Central memory CD8-positive, alpha-beta T cell (primary cell): Measurements from ENCODE around the gene CFHR3.
"Not testable (repeated sequence)": the region's sequence is repeated elsewhere in the genome, so short reads cannot be mapped to it uniquely, and the experiment has no call there.

ENCODE experiments used
- ATAC-seq: fragments of 150-1000 bp; cut with Tn5 transposase; replicated peaks from 2 replicates; pipeline ENCODE4 v1.10.0; 2022; ENCODE audit warnings: mild to moderate bottlenecking, moderate FRiP score, moderate number of reproducible peaks; ENCODE audit not compliant: poor library complexity, severe bottlenecking; ENCODE audit errors: extremely low read depth
- DNase-seq, 2 donors: peaks; one replicate each; pipeline ENCODE4 v3.0.0; 2021; ENCODE audit warnings: low spot score in 2 of 2
- H3K27ac Mint-ChIP-seq: one replicate; pipeline ENCODE4 v1.8.0; 2022; ENCODE audit warnings: low read depth, mild to moderate bottlenecking, moderate library complexity, mixed read lengths
- H3K27me3 Mint-ChIP-seq: one replicate; pipeline ENCODE4 v1.8.0; 2022; ENCODE audit warnings: mixed read lengths
- H3K36me3 Mint-ChIP-seq: one replicate; pipeline ENCODE4 v1.8.0; 2022; ENCODE audit warnings: mild to moderate bottlenecking, moderate library complexity, mixed read lengths; ENCODE audit not compliant: insufficient read depth
- H3K4me1 Mint-ChIP-seq: one replicate; pipeline ENCODE4 v1.8.0; 2022; ENCODE audit warnings: mixed read lengths
- H3K4me3 Mint-ChIP-seq: one replicate; pipeline ENCODE4 v1.8.0; 2022; ENCODE audit warnings: mild to moderate bottlenecking, moderate library complexity, mixed read lengths
- H3K9me3 Mint-ChIP-seq: one replicate; pipeline ENCODE4 v1.8.0; 2022; ENCODE audit warnings: mixed read lengths

Gene CFHR3

DNA sequence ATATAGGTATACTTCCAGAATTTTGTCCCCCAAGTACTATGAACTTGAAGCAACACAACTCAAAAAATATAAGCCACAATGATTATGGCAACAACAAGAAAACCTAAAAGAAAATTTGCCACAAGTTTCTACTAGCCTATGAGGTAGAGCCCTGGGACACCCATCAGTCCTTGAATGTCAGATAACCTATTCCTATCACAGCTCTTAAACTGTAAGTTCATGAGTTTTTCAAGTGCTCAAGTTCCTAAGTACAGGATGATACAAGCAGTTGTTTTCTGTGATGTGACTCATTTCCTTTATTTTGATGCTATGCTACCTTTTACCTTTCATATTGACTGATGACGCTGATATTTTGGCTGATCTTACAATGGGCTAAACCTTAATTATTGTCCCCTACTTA, 16.6 kb downstream of the CFHR3 start:
- not testable (repeated sequence) for H3K4me3 Mint-ChIP-seq, H3K27me3 Mint-ChIP-seq, H3K27ac Mint-ChIP-seq, DNase-seq, ATAC-seq, H3K9me3 Mint-ChIP-seq, H3K4me1 Mint-ChIP-seq, H3K36me3 Mint-ChIP-seq

DNA sequence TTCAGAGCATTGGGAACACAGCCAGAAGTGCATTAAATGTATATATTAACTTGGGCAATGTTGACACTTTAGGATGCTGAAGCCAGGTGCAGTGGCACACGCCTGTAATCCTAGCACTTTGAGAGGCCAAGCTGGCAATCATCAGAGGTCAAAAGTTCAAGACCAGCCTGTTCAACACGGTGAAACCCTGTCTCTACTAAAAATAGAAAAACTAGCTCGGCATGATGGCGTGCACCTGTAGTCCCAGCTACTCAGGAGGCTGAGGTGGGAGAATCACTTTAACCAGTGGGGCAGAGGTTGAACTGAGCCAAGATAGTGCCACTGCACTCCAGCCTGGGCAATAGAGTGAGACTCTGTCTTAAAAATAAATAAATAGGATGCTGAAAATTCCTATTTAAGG, 19.5 kb downstream of the CFHR3 start:
- not testable (repeated sequence) for H3K36me3 Mint-ChIP-seq, ATAC-seq, H3K9me3 Mint-ChIP-seq

DNA sequence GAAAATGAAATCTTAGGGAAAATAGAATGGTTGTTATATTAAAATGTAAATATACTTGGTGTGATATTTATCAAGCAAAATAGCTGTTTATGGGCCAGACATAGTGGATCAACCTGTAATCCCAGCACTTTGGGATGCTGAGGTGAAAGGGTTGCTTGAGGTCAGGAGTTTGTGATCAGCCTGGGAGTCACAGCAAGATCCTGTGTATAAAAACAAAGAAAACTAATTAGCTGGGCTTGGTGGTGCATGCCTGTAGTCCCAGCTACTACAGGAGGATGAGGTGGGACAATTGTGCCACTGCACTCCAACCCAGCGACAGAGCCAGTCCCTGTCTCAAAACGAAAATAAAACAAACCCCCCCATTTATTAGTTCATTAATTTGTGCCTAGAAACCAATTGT, 23.3 kb downstream of the CFHR3 start:
- Mint-ChIP-seq H3K4me1 (no peaks in the 10 kb centered on the region), H3K9me3 (no peaks in the 10 kb centered on the region), H3K27me3 (no peaks in the 10 kb centered on the region), H3K4me3 (no peak overlapping the region), H3K36me3 (no peaks in the 10 kb centered on the region), H3K27ac (no peak overlapping the region)
- ATAC-seq: no peak
- no peak for DNase-seq

More for the DNA sequence above, 19.5 kb downstream of the CFHR3 start:
- H3K27ac Mint-ChIP-seq, DNase-seq, H3K4me1 Mint-ChIP-seq, H3K4me3 Mint-ChIP-seq, H3K27me3 Mint-ChIP-seq: not testable (repeated sequence)

DNA sequence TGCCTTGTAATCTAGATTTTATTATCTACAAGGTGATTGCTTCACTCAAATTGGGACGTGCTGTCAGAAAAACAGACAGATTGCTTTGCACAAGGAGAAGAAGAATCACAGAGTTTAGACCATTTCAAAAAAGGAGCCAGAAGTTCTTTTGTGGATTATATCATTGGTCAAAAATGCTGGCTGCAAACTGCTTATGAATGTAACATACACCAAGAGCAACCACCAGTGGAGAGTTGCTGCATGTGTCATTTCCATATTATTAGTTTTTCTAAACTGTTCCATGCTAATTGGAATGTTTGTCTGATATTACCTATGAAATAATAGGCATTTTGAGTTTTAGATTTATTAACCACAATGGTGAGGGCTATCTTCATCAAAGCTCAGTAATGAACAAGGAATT, 27.3 kb downstream of the CFHR3 start:
- not testable (repeated sequence) for H3K27ac Mint-ChIP-seq, H3K9me3 Mint-ChIP-seq, ATAC-seq, H3K4me3 Mint-ChIP-seq, H3K4me1 Mint-ChIP-seq, DNase-seq, H3K27me3 Mint-ChIP-seq, H3K36me3 Mint-ChIP-seq

DNA sequence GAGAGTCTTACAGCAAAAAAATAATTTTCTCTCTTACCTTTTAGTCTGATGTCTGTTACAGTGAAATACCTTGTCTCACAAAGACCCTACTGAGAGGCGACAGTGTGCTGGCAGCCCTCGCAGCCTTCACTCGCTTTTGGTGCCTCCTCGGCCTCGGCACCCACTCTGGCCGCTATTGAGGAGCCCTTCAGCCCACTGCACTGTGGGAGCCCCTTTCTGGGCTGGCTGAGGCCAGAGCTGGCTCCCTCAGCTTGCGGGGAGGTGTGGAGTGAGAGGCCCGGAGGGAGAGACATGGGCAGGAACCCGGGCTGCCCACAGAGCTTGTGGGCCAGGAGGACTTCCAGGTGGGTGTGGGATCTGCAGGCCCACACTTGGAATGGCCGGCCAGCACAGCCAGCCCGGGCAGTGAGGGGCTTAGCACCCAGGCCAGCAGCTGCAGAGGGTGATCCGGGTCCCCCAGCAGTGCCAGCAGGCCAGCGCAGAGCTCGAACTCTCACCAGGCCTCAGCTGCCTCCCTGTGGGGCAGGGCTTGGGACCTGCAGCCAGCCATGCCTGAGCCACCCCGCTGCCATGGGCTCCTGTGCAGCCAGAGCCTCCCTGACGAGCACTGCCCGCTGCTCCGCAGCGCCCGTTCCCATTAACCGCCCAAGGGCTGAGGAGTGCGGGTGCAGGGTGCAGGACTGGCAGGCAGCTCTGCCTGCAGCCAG, 34.0 kb downstream of the CFHR3 start:
- Mint-ChIP-seq H3K4me3 (no peak overlapping the region), H3K27me3 (no peaks in the 10 kb centered on the region), H3K4me1 (no peaks in the 10 kb centered on the region), H3K9me3 (no peaks in the 10 kb centered on the region), H3K27ac (no peak overlapping the region), H3K36me3 (no peaks in the 10 kb centered on the region)
- DNase-seq (no peak), ATAC-seq (no peak)

DNA sequence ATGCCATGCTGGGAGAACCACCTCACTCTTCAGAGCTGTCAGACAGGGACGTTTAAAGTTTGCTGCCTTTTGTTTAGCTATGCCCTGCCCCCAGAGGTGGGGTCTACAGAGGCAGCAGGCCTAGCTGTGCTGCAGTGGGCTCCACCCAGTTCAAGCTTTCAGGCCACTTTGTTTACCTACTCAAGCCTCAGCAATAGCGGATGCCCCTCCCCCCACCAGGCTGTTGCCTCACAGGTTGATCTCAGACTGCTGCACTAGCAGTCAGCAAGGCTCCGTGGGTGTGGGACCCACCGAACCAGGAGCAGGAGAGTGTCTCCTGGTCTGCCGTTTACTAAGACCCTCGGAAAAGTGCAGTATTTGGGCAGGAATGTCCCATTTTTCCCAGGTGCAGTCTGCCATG, 42.8 kb downstream of the CFHR3 start:
- not testable (repeated sequence) for H3K36me3 Mint-ChIP-seq, DNase-seq, H3K27ac Mint-ChIP-seq, H3K4me3 Mint-ChIP-seq, H3K9me3 Mint-ChIP-seq, H3K27me3 Mint-ChIP-seq, H3K4me1 Mint-ChIP-seq, ATAC-seq

DNA sequence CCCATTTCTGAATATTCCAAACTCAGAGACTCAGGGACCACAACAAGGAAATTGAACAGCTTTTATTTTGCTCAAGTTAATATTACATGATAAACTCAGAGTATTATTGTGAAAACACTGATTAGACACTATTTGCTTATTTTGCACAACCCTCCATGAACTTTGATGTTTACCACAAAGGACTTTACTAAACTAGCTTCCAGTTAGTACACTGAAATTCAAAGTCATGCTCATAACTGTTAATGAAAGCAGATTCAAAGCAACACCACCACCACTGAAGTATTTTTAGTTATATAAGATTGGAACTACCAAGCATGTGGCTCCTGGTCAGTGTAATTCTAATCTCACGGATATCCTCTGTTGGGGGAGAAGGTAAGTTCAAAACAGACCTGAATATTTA, 44.9 kb downstream of the CFHR3 start, which contains the start of gene CFHR1:
TSS of gene CFHR1 (plus strand) at position 201 of the 400 bp plus-strand sequence. CDS start at position 315, 114 bp downstream.
- DNase-seq, H3K4me3 Mint-ChIP-seq, ATAC-seq, H3K9me3 Mint-ChIP-seq, H3K27ac Mint-ChIP-seq, H3K4me1 Mint-ChIP-seq, H3K27me3 Mint-ChIP-seq, H3K36me3 Mint-ChIP-seq: not testable (repeated sequence)

DNA sequence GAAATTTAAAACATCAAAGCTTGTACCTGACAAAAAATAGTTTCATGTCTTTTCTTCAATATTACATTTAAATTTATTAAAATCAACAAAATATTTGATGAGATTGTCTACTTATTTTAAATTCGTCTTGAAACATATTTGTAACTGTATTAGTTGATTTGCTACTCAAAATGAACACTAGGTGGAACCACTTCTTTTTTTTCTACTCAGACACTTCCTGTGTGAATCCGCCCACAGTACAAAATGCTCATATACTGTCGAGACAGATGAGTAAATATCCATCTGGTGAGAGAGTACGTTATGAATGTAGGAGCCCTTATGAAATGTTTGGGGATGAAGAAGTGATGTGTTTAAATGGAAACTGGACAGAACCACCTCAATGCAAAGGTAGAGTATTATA, 53.2 kb downstream of the CFHR3 start:
- H3K36me3 Mint-ChIP-seq, ATAC-seq, H3K9me3 Mint-ChIP-seq, H3K4me1 Mint-ChIP-seq, DNase-seq, H3K27me3 Mint-ChIP-seq, H3K4me3 Mint-ChIP-seq, H3K27ac Mint-ChIP-seq: not testable (repeated sequence)
